Astrocyte of the spinal cord (primary cell): Measurements from ENCODE around the gene LRRC3C.

ENCODE experiments used
- DNase-seq: peaks from one replicate; pipeline ENCODE4 v3.0.0; 2011; ENCODE audit warnings: low read depth, low spot score
- H3K4me3 ChIP-seq: 2 replicates; pipeline ENCODE4 v1.5.1; 2011; ENCODE audit warnings: low read depth, mild to moderate bottlenecking, low read length, moderate library complexity
- in situ Hi-C: cut with HindIII; loops from 2 replicates; pipeline ENCODE4 v1.10.0; 2017; ENCODE audit warnings: low sequenced_read_pairs
- TF ChIP-seq, protein P1 (sequence below): IDR thresholded peaks from 2 replicates; pipeline ENCODE4 v1.5.1; 2012; ENCODE audit warnings: low read depth, mild to moderate bottlenecking, low read length, inconsistent platforms

The LRRC3C gene

DNA sequence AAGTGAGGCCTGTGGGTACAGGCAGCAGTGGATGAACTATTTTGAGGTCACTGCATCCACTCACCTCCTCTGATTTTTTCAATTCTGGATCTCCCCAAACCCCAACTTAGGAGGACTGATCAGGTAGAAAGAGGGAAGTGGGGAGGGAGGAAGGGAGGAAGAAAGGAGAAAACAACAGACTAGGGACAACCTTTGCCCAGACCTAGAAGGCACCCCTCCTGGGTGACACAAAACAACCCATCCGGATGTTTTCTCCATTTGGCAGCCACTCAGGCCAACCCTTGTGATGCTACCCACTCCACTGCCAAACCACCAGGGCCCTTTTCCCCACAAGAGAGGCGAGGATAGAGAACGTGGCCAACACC, 2.9 kb upstream of the LRRC3C start:
- TF ChIP-seq, protein P1, sequence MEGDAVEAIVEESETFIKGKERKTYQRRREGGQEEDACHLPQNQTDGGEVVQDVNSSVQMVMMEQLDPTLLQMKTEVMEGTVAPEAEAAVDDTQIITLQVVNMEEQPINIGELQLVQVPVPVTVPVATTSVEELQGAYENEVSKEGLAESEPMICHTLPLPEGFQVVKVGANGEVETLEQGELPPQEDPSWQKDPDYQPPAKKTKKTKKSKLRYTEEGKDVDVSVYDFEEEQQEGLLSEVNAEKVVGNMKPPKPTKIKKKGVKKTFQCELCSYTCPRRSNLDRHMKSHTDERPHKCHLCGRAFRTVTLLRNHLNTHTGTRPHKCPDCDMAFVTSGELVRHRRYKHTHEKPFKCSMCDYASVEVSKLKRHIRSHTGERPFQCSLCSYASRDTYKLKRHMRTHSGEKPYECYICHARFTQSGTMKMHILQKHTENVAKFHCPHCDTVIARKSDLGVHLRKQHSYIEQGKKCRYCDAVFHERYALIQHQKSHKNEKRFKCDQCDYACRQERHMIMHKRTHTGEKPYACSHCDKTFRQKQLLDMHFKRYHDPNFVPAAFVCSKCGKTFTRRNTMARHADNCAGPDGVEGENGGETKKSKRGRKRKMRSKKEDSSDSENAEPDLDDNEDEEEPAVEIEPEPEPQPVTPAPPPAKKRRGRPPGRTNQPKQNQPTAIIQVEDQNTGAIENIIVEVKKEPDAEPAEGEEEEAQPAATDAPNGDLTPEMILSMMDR: no peak
- no peak for DNase-seq
- no peak overlapping the region for H3K4me3 ChIP-seq
- in situ Hi-C loops: no loop called here

DNA sequence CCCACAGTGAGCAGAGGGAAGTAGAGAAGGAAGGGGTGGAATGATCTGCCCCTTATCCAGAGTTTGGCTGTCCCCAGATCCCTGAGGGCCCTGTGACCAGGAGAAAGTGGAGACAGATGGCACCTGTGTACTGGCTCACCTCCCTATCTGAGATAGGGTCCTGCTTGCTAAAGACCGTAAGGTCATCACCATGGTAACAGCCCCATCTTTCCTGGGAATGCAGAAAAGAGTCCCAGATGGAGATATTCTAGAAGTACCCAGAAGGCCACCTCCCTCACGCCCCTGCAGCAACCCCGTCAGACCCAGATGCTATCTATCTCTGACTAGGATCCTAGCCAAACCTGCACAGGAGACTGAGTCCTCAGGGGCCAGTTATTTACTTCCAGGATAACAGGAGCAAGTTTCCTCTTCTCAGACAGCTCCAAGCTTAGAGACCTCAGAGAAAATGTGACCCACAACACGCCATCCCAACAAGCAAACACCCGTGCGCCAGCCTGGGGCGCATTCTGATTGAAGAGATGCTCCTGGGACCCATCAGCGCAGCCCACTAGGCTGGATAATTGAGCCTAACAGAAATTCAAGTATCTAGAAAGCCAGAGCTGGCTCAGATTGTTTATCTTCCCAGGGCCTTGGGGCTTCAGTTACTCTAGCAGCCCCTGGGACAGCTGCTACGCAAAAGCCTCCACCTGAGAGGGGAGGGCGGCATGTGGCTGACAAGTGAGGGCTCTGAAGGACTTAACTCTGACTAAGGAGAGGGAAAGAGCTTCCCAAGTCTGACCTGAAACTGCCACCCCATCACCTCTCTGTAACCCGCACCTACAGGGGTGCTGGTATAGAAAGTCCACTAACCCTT, 2.0 kb upstream of the LRRC3C start:
- in situ Hi-C loops: no loop called here
- no peak for DNase-seq
- TF ChIP-seq, protein P1: no peak
- H3K4me3 ChIP-seq: no peak overlapping the region

DNA sequence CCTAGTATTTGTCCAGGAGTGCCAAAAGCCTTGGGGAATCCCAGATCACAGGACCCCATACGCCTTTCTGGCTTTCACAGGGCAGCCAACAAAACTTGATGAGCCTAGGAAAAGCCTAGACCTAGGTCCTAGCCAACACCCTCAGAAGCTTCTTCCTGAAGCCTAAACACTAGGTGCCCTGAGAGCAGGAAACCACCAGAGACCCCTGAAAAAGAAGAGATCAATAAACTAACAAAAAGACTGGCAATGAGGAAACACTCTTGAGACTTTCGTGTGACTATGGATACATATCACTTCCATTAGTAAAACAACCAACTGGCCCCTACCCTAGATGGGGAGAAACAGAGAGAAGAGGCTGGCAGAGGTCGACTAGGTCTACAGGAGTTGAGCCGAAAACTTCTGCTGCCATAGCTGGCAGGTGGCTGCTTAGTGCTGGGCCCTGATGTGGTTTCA, 1.4 kb upstream of the LRRC3C start:
- no peak for DNase-seq

GRCh38 chr17:39926588-39927100, 888 bp upstream of the LRRC3C start:
- TF ChIP-seq, protein P1: no peak
- DNase-seq: peak; percentile 16
- peak overlapping the region; percentile 80 for H3K4me3 ChIP-seq
- in situ Hi-C loops: no loop called here

More for the DNA sequence above, 1.4 kb upstream of the LRRC3C start:
- H3K4me3 ChIP-seq: peak overlapping the region; percentile 80
- TF ChIP-seq, protein P1: no peak
- in situ Hi-C loops: no loop called here

DNA sequence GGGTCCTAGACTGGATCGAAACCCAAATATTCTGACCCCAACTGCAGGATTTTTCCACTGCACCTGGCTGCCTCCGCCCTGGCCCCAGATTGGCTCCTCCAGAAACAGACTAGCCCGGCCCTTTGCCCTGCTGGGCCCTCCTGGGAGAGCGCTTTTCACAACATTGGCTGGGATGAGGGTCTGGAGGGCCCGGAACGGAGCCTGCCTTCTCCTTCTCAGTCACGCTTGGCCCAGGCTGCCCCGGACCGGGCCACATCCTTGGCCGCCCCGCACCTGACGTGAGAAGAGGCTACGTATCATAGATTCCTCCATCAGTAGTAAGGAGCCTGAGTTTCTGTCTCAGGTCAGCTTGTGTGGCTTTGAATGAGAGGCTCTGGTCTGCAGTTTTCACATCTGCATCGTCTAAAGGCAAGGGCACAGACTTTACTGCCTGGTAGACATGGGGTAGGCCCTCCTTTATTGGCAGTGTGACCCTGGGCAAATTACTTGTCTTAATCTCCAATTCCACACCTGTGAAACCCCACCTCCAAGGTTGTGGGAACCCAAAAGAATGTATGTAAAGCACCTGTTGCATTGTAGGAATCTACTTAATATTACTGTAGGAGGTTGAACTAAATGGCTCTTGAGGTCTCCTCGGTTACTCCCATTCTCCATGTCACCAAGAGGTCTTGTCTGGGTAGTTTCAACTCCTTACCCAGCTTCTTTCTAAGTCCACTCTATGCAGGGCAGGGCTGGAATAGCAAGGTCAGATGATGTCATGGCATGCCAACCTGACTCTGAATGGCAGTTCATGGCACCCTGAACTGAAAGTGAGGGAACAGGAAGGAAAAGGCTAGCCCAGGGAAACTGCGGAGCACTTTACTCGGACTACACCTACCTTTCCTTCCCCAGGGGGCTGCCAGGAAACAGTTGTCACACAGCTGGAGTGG, 661 bp downstream of the LRRC3C start:
- DNase-seq: no peak
- H3K4me3 ChIP-seq: peak overlapping the region; percentile 44
- TF ChIP-seq, protein P1: no peak
- in situ Hi-C loops: no loop called here

DNA sequence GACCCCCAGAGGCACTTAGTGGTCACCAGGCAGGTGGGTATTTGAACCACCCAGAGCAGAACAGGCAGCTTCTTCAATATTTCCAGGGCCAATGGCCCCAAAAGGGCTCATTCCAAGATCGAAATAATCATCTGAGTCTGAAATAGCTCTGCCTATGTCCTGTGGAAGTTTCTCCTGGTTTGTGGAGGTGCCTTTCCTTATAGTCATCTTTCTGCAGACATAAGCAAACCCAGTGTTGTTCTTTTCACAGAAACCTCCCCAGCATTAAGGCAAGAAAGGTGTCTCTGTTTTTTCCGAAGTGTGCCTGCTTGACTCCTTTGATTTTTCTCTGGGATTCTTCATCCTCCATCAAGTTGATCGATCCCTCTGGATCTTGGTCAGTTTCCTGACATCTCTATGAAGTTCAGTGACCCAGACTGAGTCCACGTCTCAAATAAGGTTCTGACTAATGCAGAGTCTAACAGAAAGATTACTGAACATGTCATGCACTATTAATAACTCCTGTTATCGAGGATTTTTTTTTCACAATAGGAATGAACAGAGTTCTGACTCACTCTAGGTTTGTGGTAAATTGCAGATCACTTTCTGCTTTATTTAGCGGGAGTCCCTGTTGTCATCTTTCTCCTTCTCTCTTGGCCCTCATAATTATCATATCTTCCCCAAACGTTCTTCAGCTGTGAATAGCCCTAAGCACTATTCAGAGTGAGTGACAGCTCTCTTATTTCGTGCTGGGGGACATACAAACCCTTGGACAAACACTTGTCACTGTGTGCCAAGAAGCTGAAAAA, 1.5 kb downstream of the LRRC3C start:
- in situ Hi-C loops: no loop called here
- H3K4me3 ChIP-seq: no peak overlapping the region
- TF ChIP-seq, protein P1: no peak

More for the DNA sequence above, 1.5 kb downstream of the LRRC3C start:
- peak; percentile 94 for DNase-seq
